PC-9 (cell line): ENCODE measurements around the gene ACSM3. TPM values are rescaled to one million over a fixed set of nuclear protein-coding genes. Genes with fewer than 3 reads are reported as not detected.
"Not testable (repeated sequence)": the region's sequence is repeated elsewhere in the genome, so short reads cannot be mapped to it uniquely, and the experiment has no call there.

Experiments
- Bru-seq: library from RNA; stranded (reverse); fragments of 400-500 nt; gene quantifications from one replicate; lab custom pipeline; 2021; lab: Mats Ljungman, UMichigan
- BruChase-seq, 2 experiments: library from RNA; stranded (reverse); fragments of 400-500 nt; gene quantifications; one replicate each; lab custom pipeline; 2021; lab: Mats Ljungman, UMichigan
- BruUV-seq: library from RNA; stranded (reverse); fragments of 400-500 nt; replicated peaks from 2 replicates; lab custom pipeline; 2021; lab: Mats Ljungman, UMichigan
- CTCF ChIA-PET: fragments of 300-600 bp; sonication (Branson Sonifier 250); formaldehyde crosslinking; loops from one replicate; lab custom pipeline; 2022; ENCODE audit warnings: antibody characterized with exemption; lab: Charles Lee
- POLR2A ChIA-PET: fragments of 300-600 bp; sonication (Branson Sonifier 250); formaldehyde crosslinking; loops from one replicate; lab custom pipeline; 2022; ENCODE audit warnings: antibody characterized with exemption; ENCODE audit not compliant: unreplicated experiment; lab: Charles Lee
- DNase-seq, 2 experiments: peaks; one replicate each; pipeline versions ENCODE4 v3.0.0 to v3.0.0-alpha.2; 2015 to 2022; ENCODE audit warnings: mixed read lengths in 1 of 2
- H2AFZ ChIP-seq: fragments of 200-600 bp; sonication (generic); 2 replicates; pipeline ENCODE4 v1.8.1; 2017; ENCODE audit warnings: antibody characterized with exemption
- H3F3A ChIP-seq: fragments of 200-600 bp; sonication (generic); 2 replicates; pipeline ENCODE4 v1.8.1; 2017; ENCODE audit warnings: antibody characterized with exemption, mild to moderate bottlenecking, low read depth; ENCODE audit not compliant: insufficient read depth
- H3K27ac ChIP-seq: fragments of 200-600 bp; sonication (generic); 2 replicates; pipeline ENCODE4 v1.6.1; 2016; ENCODE audit warnings: mixed run types
- H3K27me3 ChIP-seq: fragments of 200-600 bp; sonication (generic); 2 replicates; pipeline ENCODE4 v1.6.1; 2016; ENCODE audit warnings: low read depth, mixed run types; ENCODE audit not compliant: insufficient read depth
- H3K36me3 ChIP-seq: fragments of 200-600 bp; sonication (generic); 2 replicates; pipeline ENCODE4 v1.6.1; 2016; ENCODE audit warnings: low read depth, mixed run types
- H3K4me1 ChIP-seq: fragments of 200-600 bp; sonication (generic); replicated peaks from 2 replicates; pipeline ENCODE4 v1.6.1; 2016; ENCODE audit warnings: mixed run types; ENCODE audit not compliant: insufficient read depth
- H3K4me2 ChIP-seq: fragments of 200-600 bp; sonication (generic); 2 replicates; pipeline ENCODE4 v1.6.1; 2017; ENCODE audit warnings: mixed run types
- H3K4me3 ChIP-seq: fragments of 200-600 bp; sonication (generic); 2 replicates; pipeline ENCODE4 v1.6.1; 2016; ENCODE audit warnings: mixed run types
- H3K79me2 ChIP-seq: fragments of 200-600 bp; sonication (generic); 2 replicates; pipeline ENCODE4 v1.6.1; 2017; ENCODE audit warnings: low read depth, mixed run types
- H3K9me2 ChIP-seq: fragments of 200-600 bp; sonication (generic); 2 replicates; pipeline ENCODE4 v1.8.1; 2017; ENCODE audit warnings: mild to moderate bottlenecking; ENCODE audit not compliant: insufficient read depth
- H3K9me3 ChIP-seq: fragments of 200-600 bp; sonication (generic); 2 replicates; pipeline ENCODE4 v1.8.1; 2016; ENCODE audit warnings: low read depth; ENCODE audit not compliant: insufficient read depth
- H4K20me1 ChIP-seq: fragments of 200-600 bp; sonication (generic); 2 replicates; pipeline ENCODE4 v1.8.1; 2017; ENCODE audit not compliant: insufficient read depth
- EZH2 ChIP-seq: fragments of 200-600 bp; sonication (generic); IDR thresholded peaks from 2 replicates; pipeline ENCODE4 v1.8.0; 2017; ENCODE audit warnings: antibody characterized with exemption, low read depth
- intact Hi-C: fragments of 100-400 bp; cut with micrococcal nuclease; formaldehyde crosslinking; loops from one replicate; pipeline ENCODE4 v1.10.0; 2022; ENCODE audit not compliant: unreplicated experiment
- long read RNA-seq: library from polyadenylated mRNA; stranded (forward); transcript quantifications from one replicate; pipeline ENCODE4 v2.0.0, GENCODE V29; 2022
- total RNA-seq: library from RNA; stranded (reverse); gene quantifications from 2 replicates; pipeline ENCODE4 v1.2.3, GENCODE V29; 2021
- TF ChIP-seq, protein P1 (sequence below): fragments of 200-600 bp; sonication (generic); conservative IDR thresholded peaks from 2 replicates; pipeline ENCODE4 v1.6.1; 2017; ENCODE audit warnings: mixed run types, antibody characterized with exemption, mild to moderate bottlenecking, moderate library complexity

Gene ACSM3, protein sequence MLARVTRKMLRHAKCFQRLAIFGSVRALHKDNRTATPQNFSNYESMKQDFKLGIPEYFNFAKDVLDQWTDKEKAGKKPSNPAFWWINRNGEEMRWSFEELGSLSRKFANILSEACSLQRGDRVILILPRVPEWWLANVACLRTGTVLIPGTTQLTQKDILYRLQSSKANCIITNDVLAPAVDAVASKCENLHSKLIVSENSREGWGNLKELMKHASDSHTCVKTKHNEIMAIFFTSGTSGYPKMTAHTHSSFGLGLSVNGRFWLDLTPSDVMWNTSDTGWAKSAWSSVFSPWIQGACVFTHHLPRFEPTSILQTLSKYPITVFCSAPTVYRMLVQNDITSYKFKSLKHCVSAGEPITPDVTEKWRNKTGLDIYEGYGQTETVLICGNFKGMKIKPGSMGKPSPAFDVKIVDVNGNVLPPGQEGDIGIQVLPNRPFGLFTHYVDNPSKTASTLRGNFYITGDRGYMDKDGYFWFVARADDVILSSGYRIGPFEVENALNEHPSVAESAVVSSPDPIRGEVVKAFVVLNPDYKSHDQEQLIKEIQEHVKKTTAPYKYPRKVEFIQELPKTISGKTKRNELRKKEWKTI
- total RNA-seq (1.1 and 2.4 TPM in 2 replicates), Bru-seq, nascent RNA (percentile 18 among the genes with signal in this experiment), BruChase-seq, experiment 1, labeled RNA remaining after a 2-hour chase (percentile 16 among the genes with signal in this experiment), BruChase-seq, experiment 2, labeled RNA remaining after a 6-hour chase (percentile 20 among the genes with signal in this experiment)
- long read RNA-seq, partial matches to known transcripts = 0 of 22 reads
- long read RNA-seq, other reads (novel, unspliced or antisense) = 21 of 22 reads

GRCh38 chr16:20763461-20764232, at the start of gene ACSM3:
ACSM3 (plus strand) TSS chr16:20764014; CDS start chr16:20770035, 6,021 bp downstream.
- Histone ChIP-seq H3K4me3 (peak within 1 kb of the TSS; percentile 52; the same call in 1 of the 2 replicates), H3K79me2 (no peaks in the 10 kb centered on the region), H3K4me2 (peak within 1 kb of the TSS; percentile 65), H4K20me1 (no peaks in the 10 kb centered on the region), H3K27ac (no peak within 1 kb of the TSS), H3K4me1 (peaks cover 4% of the 10 kb centered on the region; the same call in 1 of the 2 replicates), H3F3A (no peaks in the 10 kb centered on the region), H3K36me3 (no peaks in the 10 kb centered on the region), H2AFZ (peak within 1 kb of the TSS; percentile 82), H3K27me3 (peaks cover 37% of the 10 kb centered on the region), H3K9me3 (peaks cover 10% of the 10 kb centered on the region; the same call in 1 of the 2 replicates), H3K9me2 (no peaks in the 10 kb centered on the region)
- BruUV-seq = no TSS peak
- ChIA-PET POLR2A (no interaction called here), CTCF (interaction anchor here (0.6 kb wide), 1 partner anchor 856 kb away, joined by 6 read pairs; no protein-coding TSS in a partner anchor)
- DNase-seq = peak; percentile 60 to 61
- TF ChIP-seq, protein P1, sequence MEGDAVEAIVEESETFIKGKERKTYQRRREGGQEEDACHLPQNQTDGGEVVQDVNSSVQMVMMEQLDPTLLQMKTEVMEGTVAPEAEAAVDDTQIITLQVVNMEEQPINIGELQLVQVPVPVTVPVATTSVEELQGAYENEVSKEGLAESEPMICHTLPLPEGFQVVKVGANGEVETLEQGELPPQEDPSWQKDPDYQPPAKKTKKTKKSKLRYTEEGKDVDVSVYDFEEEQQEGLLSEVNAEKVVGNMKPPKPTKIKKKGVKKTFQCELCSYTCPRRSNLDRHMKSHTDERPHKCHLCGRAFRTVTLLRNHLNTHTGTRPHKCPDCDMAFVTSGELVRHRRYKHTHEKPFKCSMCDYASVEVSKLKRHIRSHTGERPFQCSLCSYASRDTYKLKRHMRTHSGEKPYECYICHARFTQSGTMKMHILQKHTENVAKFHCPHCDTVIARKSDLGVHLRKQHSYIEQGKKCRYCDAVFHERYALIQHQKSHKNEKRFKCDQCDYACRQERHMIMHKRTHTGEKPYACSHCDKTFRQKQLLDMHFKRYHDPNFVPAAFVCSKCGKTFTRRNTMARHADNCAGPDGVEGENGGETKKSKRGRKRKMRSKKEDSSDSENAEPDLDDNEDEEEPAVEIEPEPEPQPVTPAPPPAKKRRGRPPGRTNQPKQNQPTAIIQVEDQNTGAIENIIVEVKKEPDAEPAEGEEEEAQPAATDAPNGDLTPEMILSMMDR = no peak
- no peak for TF ChIP-seq EZH2
- intact Hi-C loops = no loop called here

- H2AFZ ChIP-seq, intact Hi-C loops, H3K4me3 ChIP-seq, H4K20me1 ChIP-seq, H3K27me3 ChIP-seq, H3K36me3 ChIP-seq, H3K4me2 ChIP-seq, H3K4me1 ChIP-seq, H3K27ac ChIP-seq, BruUV-seq, DNase-seq, POLR2A ChIA-PET, H3K79me2 ChIP-seq, H3K9me3 ChIP-seq, H3F3A ChIP-seq, H3K9me2 ChIP-seq: not testable (repeated sequence)
- CTCF ChIA-PET = interaction anchor here (0.7 kb wide), 1 partner anchor 9 kb away, joined by 3 read pairs; no protein-coding TSS in a partner anchor
These were observed 46.1 kb upstream of the ACSM3 start for GRCh38 chr16:20717718-20718117.

- peaks cover 9% of the 10 kb centered on the region for H3K27me3 ChIP-seq
- H3K27ac ChIP-seq = no peak overlapping the region
- H3K79me2 ChIP-seq = no peaks in the 10 kb centered on the region
- no peak for TF ChIP-seq EZH2
- TF ChIP-seq, protein P1 = no peak
- no peak for DNase-seq
- no peaks in the 10 kb centered on the region for H4K20me1 ChIP-seq
- H3K4me3 ChIP-seq = no peak overlapping the region
- H3K4me1 ChIP-seq = no peaks in the 10 kb centered on the region
- no TSS peak for BruUV-seq
- intact Hi-C loops = no loop called here
- H3K36me3 ChIP-seq = no peaks in the 10 kb centered on the region
- no peaks in the 10 kb centered on the region for H3K9me3 ChIP-seq
- H3K9me2 ChIP-seq = no peaks in the 10 kb centered on the region
- H3F3A ChIP-seq = no peaks in the 10 kb centered on the region
- H3K4me2 ChIP-seq = no peak overlapping the region
- POLR2A ChIA-PET = no interaction called here
- H2AFZ ChIP-seq = no peak overlapping the region
- CTCF ChIA-PET = no interaction called here
These were observed 43.6 kb upstream of the ACSM3 start for GRCh38 chr16:20720251-20720650.
